Osteoblast (primary cell): ENCODE measurements around the gene TPI1. TPM values are rescaled to one million over a fixed set of nuclear protein-coding genes. Genes with fewer than 3 reads are reported as not detected.
A peak's percentile ranks its signal among the peaks of the same experiment; 100 is the strongest.

Experiments used
- DNase-seq: peaks from one replicate; pipeline ENCODE4 v3.0.0; 2011; ENCODE audit warnings: low spot score, mixed read lengths; ENCODE audit not compliant: insufficient read length; ENCODE audit errors: missing footprints
- H2AFZ ChIP-seq: 2 replicates; pipeline ENCODE4 v1.6.0; 2011; ENCODE audit warnings: mild to moderate bottlenecking, low read length
- H3K27ac ChIP-seq: 2 replicates; pipeline ENCODE4 v1.5.1; 2011; ENCODE audit warnings: mild to moderate bottlenecking, low read depth, low read length, moderate library complexity
- H3K27me3 ChIP-seq: 2 replicates; pipeline ENCODE4 v1.6.0; 2012; ENCODE audit warnings: mild to moderate bottlenecking, control low read depth, inconsistent platforms, low read length, moderate library complexity; ENCODE audit not compliant: insufficient read depth
- H3K36me3 ChIP-seq: 2 replicates; pipeline ENCODE4 v1.5.1; 2011; ENCODE audit warnings: mild to moderate bottlenecking, low read length, control low read depth, moderate library complexity; ENCODE audit not compliant: insufficient read depth
- H3K4me1 ChIP-seq: 2 replicates; pipeline ENCODE4 v1.5.1; 2011; ENCODE audit warnings: mild to moderate bottlenecking, low read length, control low read depth, moderate library complexity; ENCODE audit not compliant: insufficient read depth
- H3K4me2 ChIP-seq: 2 replicates; pipeline ENCODE4 v1.6.0; 2011; ENCODE audit warnings: mild to moderate bottlenecking, low read length; ENCODE audit not compliant: insufficient read depth
- H3K4me3 ChIP-seq: fragments of 200-600 bp; sonication (generic); 3 replicates; pipeline ENCODE4 v1.5.1; 2012; ENCODE audit warnings: mild to moderate bottlenecking, low read length, inconsistent platforms; ENCODE audit not compliant: insufficient read depth
- H3K79me2 ChIP-seq: 2 replicates; pipeline ENCODE4 v1.6.0; 2012; ENCODE audit warnings: mild to moderate bottlenecking, low read length, control low read depth, inconsistent platforms; ENCODE audit not compliant: insufficient read depth
- H3K9me3 ChIP-seq: 2 replicates; pipeline ENCODE4 v1.5.1; 2011; ENCODE audit warnings: low read depth, low read length, control low read depth
- H4K20me1 ChIP-seq: 2 replicates; pipeline ENCODE4 v1.6.0; 2012; ENCODE audit warnings: mild to moderate bottlenecking, low read length, control low read depth; ENCODE audit not compliant: insufficient read depth
- CTCF ChIP-seq: IDR thresholded peaks from 2 replicates; pipeline ENCODE4 v1.5.1; 2011; ENCODE audit warnings: mild to moderate bottlenecking, low read depth, low read length, moderate library complexity; ENCODE audit errors: extremely low read depth
- total RNA-seq: library from RNA; depleted of rRNA; stranded (reverse); fragments of >200 nt; gene quantifications from 2 replicates; pipeline ENCODE4 v1.2.3, GENCODE V29; 2012

TPI1 gene
- total RNA-seq, 1 donor, result 553 TPM

- DNase-seq, result peak; percentile 34
- peaks cover 52% of the 10 kb centered on the region for H3K79me2 ChIP-seq
- peaks cover 26% of the 10 kb centered on the region for H3K4me1 ChIP-seq
- peaks cover 3% of the 10 kb centered on the region for H4K20me1 ChIP-seq
- H3K27ac ChIP-seq, result peak overlapping the region; percentile 90
- no peak for TF ChIP-seq CTCF
- peaks cover 51% of the 10 kb centered on the region for H3K36me3 ChIP-seq
- H3K4me3 ChIP-seq, result no peak overlapping the region
- peak overlapping the region; percentile 97 for H3K4me2 ChIP-seq
- H2AFZ ChIP-seq, result no peak overlapping the region
- H3K9me3 ChIP-seq, result no peaks in the 10 kb centered on the region
- H3K27me3 ChIP-seq, result no peaks in the 10 kb centered on the region
Observed at GRCh38 chr12:6854036-6854435, 13.3 kb upstream of the TPI1 start.

GRCh38 chr12:6855322-6855721 is 12.0 kb upstream of the TPI1 start:
- Histone ChIP-seq H3K4me1 (peaks cover 23% of the 10 kb centered on the region), H3K4me3 (no peak overlapping the region), H3K36me3 (peaks cover 53% of the 10 kb centered on the region), H3K27ac (no peak overlapping the region), H3K27me3 (no peaks in the 10 kb centered on the region), H2AFZ (no peak overlapping the region), H3K4me2 (no peak overlapping the region), H4K20me1 (peaks cover 3% of the 10 kb centered on the region), H3K9me3 (no peaks in the 10 kb centered on the region), H3K79me2 (peaks cover 42% of the 10 kb centered on the region)
- no peak for TF ChIP-seq CTCF
- DNase-seq, result peak; percentile 77

- H4K20me1 ChIP-seq, result no peaks in the 10 kb centered on the region
Observed at GRCh38 chr12:6858799-6859198, 8.5 kb upstream of the TPI1 start.

GRCh38 chr12:6860116-6860515 is 7.2 kb upstream of the TPI1 start:
- no peak for TF ChIP-seq CTCF
- Histone ChIP-seq H4K20me1 (no peaks in the 10 kb centered on the region), H3K36me3 (peaks cover 83% of the 10 kb centered on the region), H3K79me2 (peaks cover 20% of the 10 kb centered on the region), H3K27me3 (no peaks in the 10 kb centered on the region), H3K4me3 (no peak overlapping the region), H2AFZ (no peak overlapping the region), H3K4me2 (no peak overlapping the region), H3K9me3 (no peaks in the 10 kb centered on the region), H3K4me1 (peaks cover 5% of the 10 kb centered on the region), H3K27ac (no peak overlapping the region)
- no peak for DNase-seq

More at GRCh38 chr12:6858799-6859198, 8.5 kb upstream of the TPI1 start:
- Histone ChIP-seq H3K4me1 (peaks cover 10% of the 10 kb centered on the region), H3K79me2 (peaks cover 33% of the 10 kb centered on the region), H2AFZ (no peak overlapping the region), H3K4me3 (no peak overlapping the region), H3K27ac (no peak overlapping the region), H3K9me3 (no peaks in the 10 kb centered on the region), H3K27me3 (no peaks in the 10 kb centered on the region), H3K36me3 (peaks cover 83% of the 10 kb centered on the region), H3K4me2 (no peak overlapping the region)
- TF ChIP-seq CTCF, result no peak
- DNase-seq, result peak; percentile 53
